Stimulated activated CD4-positive, alpha-beta T cell treated with anti-CD3 and anti-CD28 coated beads, Interleukin-4, amount 100 ng/mL, for 4 hours (primary cell): ENCODE results near the gene PRKCQ.
A peak's percentile ranks its signal among the peaks of the same experiment; 100 is the strongest.
"Not testable (repeated sequence)": the region's sequence is repeated elsewhere in the genome, so short reads cannot be mapped to it uniquely, and the experiment has no call there.

Experiments used
- DNase-seq, 2 experiments: peaks; one replicate each; pipeline ENCODE4 v3.0.0-alpha.2; 2020

The PRKCQ gene

GRCh38 chr10:6439875-6440274, 140.2 kb downstream of the PRKCQ start:
- not testable (repeated sequence) for DNase-seq

DNA sequence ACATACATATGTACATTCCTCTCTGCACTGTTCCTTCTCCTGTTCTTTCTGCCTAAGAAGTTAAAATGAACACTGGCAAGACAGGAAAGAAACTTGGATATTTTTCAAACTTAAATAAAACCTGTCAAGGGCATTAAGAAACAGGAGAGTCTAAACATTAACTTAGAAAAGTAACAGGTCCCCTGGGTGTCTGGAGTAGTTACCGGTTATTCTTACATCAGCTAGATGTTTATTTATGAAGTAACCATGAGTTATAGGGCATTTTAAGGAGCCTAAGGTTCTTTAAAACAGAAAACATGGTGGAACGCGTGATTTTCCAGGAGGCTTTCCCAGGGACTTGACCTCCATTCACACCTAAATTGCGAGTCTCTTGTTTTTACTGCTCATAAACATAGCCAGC, 148.2 kb downstream of the PRKCQ start:
- DNase-seq, result no peak

- no peak for DNase-seq
These were observed 148.9 kb downstream of the PRKCQ start for GRCh38 chr10:6431186-6431585.

- no peak for DNase-seq
These were observed 149.6 kb downstream of the PRKCQ start for GRCh38 chr10:6430423-6430980.

DNA sequence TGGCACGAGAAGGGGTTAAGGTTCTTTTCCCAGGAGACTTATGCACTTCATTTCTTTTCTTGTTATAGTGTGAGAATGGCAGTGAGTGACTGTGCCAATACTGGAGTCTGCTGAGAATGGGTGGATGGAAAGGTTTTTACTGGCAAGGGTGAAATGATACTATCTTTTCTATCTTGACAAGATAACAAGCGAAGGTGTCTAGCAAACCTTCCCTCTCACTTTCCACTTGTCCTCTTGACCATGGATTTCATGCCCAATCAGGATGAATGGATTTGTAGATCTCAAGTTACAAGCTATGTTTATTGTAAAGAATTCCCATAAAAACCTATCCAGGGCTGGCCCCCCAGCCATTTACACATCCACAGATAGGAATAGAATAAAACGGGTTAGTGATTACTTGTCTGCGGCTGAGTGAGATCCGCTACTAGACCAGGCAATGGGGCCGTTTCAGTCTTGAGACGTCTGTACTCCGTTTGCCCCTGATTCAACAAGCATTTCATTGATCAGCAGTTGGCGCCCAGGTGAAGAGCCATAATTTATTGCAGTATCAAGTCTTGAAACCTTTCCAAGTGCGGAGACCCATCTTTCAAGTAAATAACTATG, 152.6 kb downstream of the PRKCQ start:
- DNase-seq, result no peak

- no peak for DNase-seq
These were observed 153.8 kb downstream of the PRKCQ start for GRCh38 chr10:6426317-6426716.

GRCh38 chr10:6423413-6424170, 156.5 kb downstream of the PRKCQ start:
- DNase-seq, result no peak

DNA sequence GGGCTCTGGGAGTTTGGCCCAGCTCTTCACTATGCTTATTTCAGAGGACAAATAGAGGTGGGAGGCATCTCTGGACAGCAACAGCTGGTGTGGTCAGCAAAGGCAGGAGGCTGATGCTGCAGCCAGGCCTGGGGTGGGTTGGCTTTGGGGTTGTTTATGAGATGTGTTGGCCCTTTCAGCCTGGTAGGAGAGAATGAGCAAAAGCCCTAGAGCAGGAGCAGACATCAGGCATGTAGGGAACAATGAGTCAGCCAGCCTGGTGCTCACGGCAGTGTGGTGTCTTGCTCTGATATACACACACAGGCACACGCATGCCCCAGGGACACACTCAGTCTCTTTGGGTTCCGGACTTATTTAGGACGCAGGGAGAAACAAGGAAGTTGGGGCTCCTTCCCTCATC, 157.1 kb downstream of the PRKCQ start:
- DNase-seq, result peak; percentile 27 to 65

GRCh38 chr10:6418613-6419216, 161.4 kb downstream of the PRKCQ start:
- DNase-seq, result no peak

GRCh38 chr10:6418167-6418566, 161.9 kb downstream of the PRKCQ start:
- DNase-seq, result no peak

DNA sequence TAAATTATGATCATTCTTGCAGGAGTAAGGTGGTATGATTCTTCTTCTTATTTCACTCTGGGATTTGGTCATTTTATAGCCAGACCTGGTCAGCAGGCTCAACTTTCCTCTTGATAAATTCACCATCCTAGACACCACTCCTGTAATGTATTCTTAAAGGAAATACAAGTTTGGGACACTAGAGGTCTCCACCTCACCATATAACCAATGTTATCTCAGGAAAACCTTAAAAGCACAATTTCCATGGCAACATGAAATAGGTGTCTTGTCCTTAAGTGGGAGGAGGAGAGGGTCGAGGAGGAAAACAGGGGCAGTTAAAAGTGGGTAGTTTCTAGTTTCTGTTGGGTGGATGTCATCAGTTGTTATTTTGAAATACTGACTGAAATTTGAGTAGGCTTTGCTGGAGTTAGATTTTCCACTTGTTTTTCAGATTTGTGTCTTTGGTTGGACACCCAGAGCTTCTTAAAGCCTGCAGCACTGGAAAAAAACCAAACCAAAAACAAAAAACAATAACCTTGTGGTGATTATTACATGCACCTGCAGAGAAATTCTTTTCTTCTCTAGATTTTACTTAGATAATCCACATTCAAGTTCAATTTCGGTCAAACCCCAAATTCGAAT, 163.1 kb downstream of the PRKCQ start:
- DNase-seq, result no peak

DNA sequence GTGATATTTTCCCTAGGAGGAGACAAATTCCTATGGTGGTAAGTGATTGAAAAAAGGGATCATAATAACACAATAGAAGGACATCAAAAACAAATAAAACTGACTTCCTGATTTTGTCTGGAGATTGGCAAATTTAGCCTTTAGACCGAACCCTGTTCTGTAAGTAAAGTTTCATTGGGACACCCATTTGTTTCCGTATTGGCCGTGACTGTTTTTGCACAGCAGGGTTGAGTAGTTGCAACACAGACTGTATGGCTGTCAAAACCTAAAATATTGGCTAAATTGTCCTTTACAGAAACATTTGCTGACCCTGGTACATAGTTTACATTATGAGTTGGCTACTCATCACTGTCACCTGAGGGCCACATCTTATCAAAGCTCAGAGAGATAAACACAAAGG, 168.6 kb downstream of the PRKCQ start:
- no peak for DNase-seq

DNA sequence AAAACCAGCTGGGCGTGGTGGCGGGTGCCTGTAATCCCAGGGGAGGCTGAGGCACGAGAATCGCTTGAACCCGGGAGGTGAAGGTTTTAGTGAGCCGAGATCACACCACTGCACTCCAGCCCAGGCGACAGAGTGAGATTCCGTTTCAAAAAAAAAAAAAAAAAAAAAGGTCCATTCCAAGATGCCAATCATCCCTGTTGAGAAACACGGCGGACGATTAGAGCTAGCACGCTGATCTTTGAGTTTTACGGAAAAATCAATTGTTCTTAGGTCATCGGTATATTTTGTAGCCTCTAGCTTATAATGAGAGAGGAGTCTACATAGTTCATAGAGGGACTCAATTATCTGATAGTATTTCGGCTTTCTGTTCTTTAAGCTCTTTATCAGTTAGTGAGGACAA, 169.2 kb downstream of the PRKCQ start:
- no peak for DNase-seq

DNA sequence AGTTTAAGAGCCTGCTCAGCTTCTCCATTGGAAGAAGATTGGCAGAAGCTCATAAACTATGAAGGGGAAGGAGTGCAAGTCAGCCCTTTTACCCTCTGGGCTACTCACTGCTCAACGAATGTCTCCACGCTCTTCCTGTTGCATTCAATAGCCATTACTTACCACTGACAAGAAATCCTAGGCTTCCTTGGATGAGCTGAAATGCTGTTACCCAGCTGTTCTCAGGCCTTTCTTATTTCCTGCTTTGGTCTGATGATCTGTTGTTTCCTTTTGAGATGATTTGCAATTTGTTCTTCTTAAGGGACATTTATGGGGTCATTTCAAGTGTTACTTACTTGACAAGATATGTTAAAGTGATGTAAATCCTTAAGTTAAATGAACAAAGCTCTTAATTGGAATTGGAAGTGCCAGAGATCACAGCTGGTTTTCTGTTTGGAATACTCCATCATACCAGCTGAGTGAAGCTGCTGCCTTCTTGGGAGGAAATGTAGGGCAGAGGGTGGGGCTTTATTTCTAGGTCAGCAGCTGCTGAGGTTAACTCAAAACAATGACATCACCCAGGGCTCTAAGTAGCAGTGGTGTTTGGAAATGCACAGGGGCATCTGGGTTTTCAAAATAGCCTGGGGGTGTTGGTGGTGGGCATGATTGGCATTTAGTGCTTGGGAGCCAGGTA, 170.0 kb downstream of the PRKCQ start:
- peak in 1 of 2 experiments; percentile 28 for DNase-seq

GRCh38 chr10:6408799-6409198, 171.3 kb downstream of the PRKCQ start:
- no peak for DNase-seq

GRCh38 chr10:6407034-6407721, 172.9 kb downstream of the PRKCQ start:
- DNase-seq, result no peak

- peak in 1 of 2 experiments; percentile 12 for DNase-seq
These were observed 173.6 kb downstream of the PRKCQ start for GRCh38 chr10:6406220-6407033.

GRCh38 chr10:6405713-6406112, 174.4 kb downstream of the PRKCQ start:
- DNase-seq, result no peak

- DNase-seq, result no peak
These were observed 175.7 kb downstream of the PRKCQ start for GRCh38 chr10:6404127-6405072.

- no peak for DNase-seq
These were observed 177.1 kb downstream of the PRKCQ start for GRCh38 chr10:6402960-6403359.
